H4 (cell line): ENCODE results near the gene ANAPC16. TPM values are rescaled to one million over a fixed set of nuclear protein-coding genes. Genes with fewer than 3 reads are reported as not detected.
A peak's percentile ranks its signal among the peaks of the same experiment; 100 is the strongest.
"Not testable (repeated sequence)": the region's sequence is repeated elsewhere in the genome, so short reads cannot be mapped to it uniquely, and the experiment has no call there.

Source experiments
- DNase-seq: peaks from one replicate; pipeline ENCODE4 v3.0.0-alpha.2; 2015; ENCODE audit warnings: low spot score
- total RNA-seq: library from RNA; depleted of rRNA; stranded (reverse); fragments of >200 nt; shearing (Covaris generic); gene quantifications from 2 replicates; pipeline ENCODE4 v1.2.3, GENCODE V29; 2014; rRNA removed

ANAPC16 gene
- total RNA-seq, result 80.9 and 98.5 TPM in 2 replicates

GRCh38 chr10:72215611-72216549, at the start of gene ANAPC16, which contains the start of gene ASCC1:
TSS of gene ANAPC16 (plus strand) at chr10:72216012. CDS start at chr10:72223915, 7,903 bp downstream.
TSS of gene ASCC1 (minus strand) at chr10:72216276. CDS start at chr10:72213298, 2,978 bp downstream.
- DNase-seq, result peak; percentile 83

GRCh38 chr10:72167118-72167517, 48.7 kb upstream of the ANAPC16 start:
- DNase-seq, result no peak

- DNase-seq, result no peak
Measured at GRCh38 chr10:72170263-72170662, 45.5 kb upstream of the ANAPC16 start.

GRCh38 chr10:72170733-72171132, 45.1 kb upstream of the ANAPC16 start:
- DNase-seq, result no peak

- DNase-seq, result peak; percentile 96
Measured at GRCh38 chr10:72171175-72171630, 44.6 kb upstream of the ANAPC16 start.

GRCh38 chr10:72173262-72173618, 42.6 kb upstream of the ANAPC16 start:
- DNase-seq, result peak; percentile 25

- peak; percentile 87 for DNase-seq
Measured at GRCh38 chr10:72173619-72174296, 42.1 kb upstream of the ANAPC16 start.

GRCh38 chr10:72174297-72174662, 41.5 kb upstream of the ANAPC16 start:
- no peak for DNase-seq

GRCh38 chr10:72175149-72175548, 40.7 kb upstream of the ANAPC16 start:
- DNase-seq, result peak; percentile 17

- no peak for DNase-seq
Measured at GRCh38 chr10:72176701-72177100, 39.1 kb upstream of the ANAPC16 start.

GRCh38 chr10:72177454-72177853, 38.4 kb upstream of the ANAPC16 start:
- no peak for DNase-seq

GRCh38 chr10:72184156-72184555, 31.7 kb upstream of the ANAPC16 start:
- no peak for DNase-seq

- no peak for DNase-seq
Measured at GRCh38 chr10:72186258-72186981, 29.4 kb upstream of the ANAPC16 start.

GRCh38 chr10:72186982-72187330, 28.9 kb upstream of the ANAPC16 start:
- no peak for DNase-seq

GRCh38 chr10:72194949-72195348, 20.9 kb upstream of the ANAPC16 start:
- no peak for DNase-seq

GRCh38 chr10:72200883-72201282, 14.9 kb upstream of the ANAPC16 start:
- no peak for DNase-seq

- no peak for DNase-seq
Measured at GRCh38 chr10:72201293-72201692, 14.5 kb upstream of the ANAPC16 start.

- DNase-seq, result no peak
Measured at GRCh38 chr10:72204296-72204695, 11.5 kb upstream of the ANAPC16 start.

- no peak for DNase-seq
Measured at GRCh38 chr10:72204724-72205123, 11.1 kb upstream of the ANAPC16 start.

- DNase-seq, result no peak
Measured at GRCh38 chr10:72206511-72207229, 9.1 kb upstream of the ANAPC16 start.

- not testable (repeated sequence) for DNase-seq
Measured at GRCh38 chr10:72208526-72208925, 7.3 kb upstream of the ANAPC16 start.
